Measurements from ENCODE around the gene FBH1. TPM values are rescaled to one million over a fixed set of nuclear protein-coding genes. Genes with fewer than 3 reads are reported as not detected.
"Not testable (repeated sequence)": the region's sequence is repeated elsewhere in the genome, so short reads cannot be mapped to it uniquely, and the experiment has no call there.

The FBH1 gene
- total RNA-seq (2014; rRNA removed; shearing (Covaris generic)) = 32.3 and 51.9 TPM in 2 replicates

DNA sequence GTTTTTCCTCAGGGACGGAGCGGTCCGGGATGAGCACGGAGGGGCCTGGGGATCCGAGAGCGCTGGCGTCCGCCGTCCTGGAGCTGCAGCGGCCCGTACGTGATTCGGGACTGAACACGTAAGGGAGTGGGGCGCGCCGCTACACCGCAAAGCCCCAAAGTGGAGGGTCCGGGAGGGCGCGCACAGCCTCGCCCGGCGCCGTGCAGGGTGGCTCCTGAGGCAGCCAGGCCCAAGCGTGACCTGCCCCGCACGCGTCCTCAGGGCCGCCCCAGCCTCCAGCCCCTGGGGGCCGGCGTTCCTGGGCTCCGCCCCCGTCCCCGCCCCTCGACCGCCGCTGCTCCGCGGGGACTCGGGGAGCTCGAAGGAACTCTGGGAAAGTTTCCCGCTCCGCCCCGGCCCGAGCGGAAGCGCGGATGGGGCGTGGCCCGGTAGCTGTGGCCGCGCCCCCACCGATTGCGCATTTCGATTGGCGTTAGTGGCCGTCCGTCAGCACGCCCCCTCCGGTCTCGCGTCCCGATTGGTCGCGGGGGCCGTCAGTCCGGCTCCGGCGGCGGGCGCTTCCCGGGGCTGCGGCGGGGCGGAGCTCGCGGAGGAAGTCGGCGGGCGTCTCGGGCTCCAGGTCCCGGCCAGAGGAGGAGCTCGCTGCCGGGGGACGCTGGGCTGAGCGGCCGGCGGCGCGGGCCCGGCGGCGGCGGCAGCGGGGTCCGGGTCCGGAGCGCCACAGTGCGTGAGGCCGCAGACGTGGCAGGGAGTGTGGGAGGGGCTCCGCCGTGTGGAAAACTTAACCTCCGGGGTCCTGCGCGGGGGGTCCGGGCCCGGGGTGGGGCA, at the start of gene FBH1, which contains the start of gene ANKRD16:
Gene FBH1 (plus strand): TSS at position 620 of the 828 bp plus-strand sequence. CDS start 103 bp downstream, at position 723.
Gene ANKRD16 (minus strand): TSS at position 270 of the 828 bp plus-strand sequence. CDS start 539 bp downstream, outside the sequence.
- DNase-seq (ENCODE audit: low read depth) = peak; percentile 89

DNA sequence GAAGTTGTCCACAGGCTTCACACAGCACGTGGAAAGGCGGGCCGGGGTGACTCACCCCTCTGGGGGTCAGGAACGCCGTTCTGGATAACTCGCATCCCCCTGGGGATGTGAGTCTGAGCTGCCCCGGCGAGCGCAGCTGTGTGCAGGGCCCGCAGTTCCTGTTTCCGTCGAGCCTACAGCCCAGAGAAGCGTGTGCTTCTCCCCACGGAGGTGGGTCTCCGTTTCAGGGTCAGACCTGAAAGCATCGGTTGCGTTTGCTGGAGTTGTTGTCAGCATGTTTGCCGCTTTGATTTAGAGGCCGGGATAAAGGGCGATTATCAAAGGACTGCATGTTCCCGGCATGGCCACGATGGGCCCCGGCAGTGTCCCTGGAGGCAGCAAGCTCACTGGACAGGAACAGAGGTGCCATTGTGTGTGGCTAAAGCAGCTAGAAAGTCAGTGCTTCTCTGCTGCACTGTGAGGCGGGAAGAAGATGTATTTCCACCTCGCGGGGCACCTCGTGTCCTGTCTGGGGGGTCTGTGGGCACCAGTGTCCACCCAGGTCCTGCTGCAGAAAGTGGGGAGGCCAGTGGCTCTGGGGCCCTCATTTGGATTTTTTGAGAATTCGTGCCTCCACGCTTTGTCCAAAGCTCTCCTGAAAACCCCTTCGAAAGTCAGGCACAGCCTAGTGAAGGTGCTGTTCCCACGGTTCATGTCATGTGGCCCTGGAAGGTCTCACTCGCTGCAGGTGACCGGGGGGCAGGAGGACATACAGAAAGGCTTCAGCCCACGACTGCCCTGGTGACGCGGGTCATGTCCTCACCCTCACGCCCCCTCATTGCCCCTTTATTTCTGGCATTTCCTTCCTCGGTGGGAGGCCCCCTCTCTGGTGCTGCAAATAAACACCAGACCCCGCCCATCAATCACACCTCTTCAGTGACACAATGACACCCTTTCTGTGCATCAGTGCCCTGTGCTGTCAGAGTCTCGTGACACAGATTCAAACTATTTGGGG, 49.4 kb upstream of the FBH1 start:
- no peak for DNase-seq (ENCODE audit: low read depth)

DNA sequence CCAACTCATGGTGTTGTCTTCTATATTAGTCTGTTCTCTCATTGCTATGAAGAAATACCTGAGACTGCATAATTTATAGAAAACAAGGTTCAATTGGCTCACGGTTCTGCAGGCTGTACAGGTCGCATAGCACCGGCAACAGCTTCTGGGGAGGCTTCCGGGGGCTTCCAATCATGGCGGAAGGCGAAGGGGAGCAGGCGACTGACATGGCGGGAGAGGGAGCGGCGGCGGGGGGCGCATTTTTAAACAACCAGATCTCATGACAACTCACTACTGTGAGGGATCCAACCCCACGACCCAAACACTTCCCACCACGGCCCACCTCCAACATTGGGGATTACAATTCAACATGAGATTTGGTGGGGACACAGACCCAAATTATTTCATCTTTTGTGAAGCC, 48.1 kb upstream of the FBH1 start:
- no peak for DNase-seq (ENCODE audit: low read depth)

DNA sequence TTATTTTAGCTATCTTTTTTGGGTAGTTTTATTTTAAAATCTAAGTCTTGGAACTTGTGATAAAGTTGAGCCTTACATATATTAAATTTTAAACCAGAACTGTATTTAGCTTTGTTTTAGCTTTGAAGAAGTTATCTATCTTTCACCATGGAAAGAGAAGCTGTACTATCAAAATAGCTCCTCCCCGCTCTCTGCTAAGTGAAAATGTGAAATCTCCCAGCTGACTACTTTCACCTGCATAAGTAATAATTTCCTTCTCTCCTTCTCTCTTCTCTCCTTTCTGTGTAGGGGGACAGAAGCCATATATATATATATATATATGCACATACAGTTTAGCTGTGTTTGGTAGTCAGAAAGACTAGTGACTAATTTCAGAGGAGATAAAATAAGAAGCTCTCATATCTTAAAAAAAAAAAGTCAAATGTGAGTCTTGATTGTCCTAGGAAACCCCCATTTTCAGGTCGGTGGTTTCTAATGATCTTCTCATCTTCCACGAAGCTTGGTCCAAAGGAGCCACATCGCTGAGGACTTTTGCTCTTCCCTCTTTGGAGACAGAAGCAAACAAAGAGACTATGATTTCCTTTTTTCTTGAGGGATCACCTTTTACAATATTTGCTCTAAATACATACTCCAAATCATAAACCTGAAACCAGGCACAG, 46.2 kb upstream of the FBH1 start:
- DNase-seq (ENCODE audit: low read depth) = no peak

DNA sequence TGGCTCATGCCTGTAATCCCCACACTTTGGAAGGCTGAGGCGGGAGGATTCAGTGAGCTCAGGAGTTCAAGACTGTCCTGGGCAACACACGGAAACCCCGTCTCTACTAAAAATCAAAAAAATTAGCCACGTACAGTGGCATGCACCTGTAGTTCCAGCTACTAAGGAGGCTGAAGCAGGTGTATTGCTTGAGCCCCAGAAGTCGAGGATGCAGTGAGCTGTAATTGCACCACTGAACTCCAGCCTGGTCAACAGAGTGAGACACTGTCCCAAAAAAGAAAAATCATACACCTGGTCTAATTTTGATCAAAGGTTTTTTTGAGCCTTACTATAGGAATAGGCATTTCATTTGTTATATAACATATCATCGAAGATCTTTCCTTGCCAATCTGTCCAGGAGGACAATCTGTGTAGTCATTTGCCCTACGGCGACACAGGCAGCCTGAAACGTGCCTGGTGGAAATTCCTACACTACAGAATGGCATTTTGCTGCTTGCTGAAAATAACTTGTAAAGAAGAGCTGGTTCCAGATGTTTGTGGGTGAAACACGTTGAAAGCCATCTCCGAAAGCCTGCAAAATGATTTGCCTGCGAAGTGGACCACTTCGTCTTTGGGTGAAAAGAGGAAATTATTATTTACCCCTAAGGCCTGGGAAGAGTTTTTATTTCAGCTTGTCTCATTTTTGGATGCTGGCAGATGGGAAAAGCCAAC, 45.5 kb upstream of the FBH1 start:
- DNase-seq (ENCODE audit: low read depth) = no peak

DNA sequence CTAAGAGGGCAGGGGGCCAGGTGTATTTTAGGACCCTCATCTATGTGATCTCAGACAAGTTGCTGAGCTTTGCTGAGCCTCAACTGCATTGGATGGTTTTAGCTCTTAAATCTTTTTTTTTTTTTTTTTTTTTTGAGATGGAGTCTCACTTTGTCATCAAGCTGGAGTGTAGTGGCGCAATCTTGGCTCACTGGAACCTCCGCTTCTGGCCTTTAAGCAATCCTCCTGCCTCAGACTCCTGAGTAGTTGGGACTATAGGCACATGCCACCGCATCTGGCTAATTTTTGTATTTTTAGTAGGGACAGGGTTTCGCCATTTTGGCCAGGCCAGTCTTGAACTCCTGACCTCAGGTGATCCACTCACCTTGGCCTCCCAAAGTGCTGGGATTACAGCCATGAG, 43.4 kb upstream of the FBH1 start:
- not testable (repeated sequence) for DNase-seq (ENCODE audit: low read depth)

DNA sequence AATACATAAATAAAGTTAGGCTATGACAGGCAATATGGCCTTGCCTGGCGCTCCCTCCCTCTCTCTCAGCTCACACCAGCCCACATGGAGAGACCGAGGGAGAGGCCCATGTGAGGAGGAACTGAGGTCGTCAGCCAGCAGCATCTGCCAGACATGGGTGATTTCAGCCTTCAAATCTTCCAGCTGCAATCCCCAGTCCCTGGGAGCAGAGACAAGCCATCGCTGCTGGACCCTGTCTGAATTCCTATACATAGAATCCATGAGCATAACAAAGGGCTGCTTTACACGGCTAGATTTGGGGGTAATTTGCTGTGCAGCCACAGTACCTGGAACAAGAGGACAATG, 35.9 kb upstream of the FBH1 start:
- no peak for DNase-seq (ENCODE audit: low read depth)

DNA sequence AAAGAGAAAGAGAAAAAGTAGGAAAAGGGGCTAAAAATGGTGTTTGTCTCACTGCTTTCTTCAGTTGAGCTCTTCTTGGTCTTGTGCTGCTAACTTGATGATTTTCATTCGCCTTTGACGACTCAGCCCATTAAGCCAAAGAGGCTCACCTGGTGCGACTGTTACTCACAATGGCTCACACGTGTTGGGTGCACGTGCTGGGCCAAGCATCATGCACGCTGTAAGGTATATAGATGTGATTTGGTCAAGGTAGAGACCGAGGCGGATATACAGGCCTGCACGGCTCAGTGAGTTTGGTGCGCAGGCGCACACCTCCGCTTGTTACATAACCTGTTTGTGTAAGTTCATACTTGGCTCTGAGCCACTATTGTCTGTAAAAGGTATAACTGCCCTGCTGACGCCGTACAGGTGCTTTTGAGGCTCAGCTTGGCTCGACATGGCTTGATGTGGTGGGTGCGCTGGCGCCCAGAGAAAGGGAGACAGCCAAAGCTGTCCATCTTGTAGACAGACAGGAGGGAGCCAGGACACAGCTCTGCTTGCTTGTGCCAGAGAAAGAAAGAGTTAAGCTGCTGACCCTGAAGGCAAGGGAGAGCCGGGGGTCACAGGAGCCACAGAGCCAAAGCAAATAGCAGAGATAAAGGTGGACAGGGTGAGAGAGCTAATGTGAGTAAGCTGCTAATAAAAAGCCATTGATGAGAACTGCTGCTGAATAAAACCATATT, 33.9 kb upstream of the FBH1 start:
- no peak for DNase-seq (ENCODE audit: low read depth)

DNA sequence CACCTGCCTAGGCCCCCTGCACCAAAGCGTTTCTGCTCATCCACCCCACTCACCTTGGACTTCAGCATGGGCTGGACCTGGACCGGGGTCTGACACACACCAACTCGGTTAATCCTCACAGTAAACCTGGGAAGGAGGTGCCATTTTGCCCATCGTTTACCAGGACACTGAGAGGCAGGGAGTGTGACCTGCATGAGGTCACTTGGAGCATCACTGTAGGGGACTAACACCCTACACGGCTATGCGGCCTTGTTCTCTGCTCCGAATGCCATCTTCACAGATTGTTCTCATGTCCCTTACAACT, 33.4 kb upstream of the FBH1 start:
- DNase-seq (ENCODE audit: low read depth) = no peak

DNA sequence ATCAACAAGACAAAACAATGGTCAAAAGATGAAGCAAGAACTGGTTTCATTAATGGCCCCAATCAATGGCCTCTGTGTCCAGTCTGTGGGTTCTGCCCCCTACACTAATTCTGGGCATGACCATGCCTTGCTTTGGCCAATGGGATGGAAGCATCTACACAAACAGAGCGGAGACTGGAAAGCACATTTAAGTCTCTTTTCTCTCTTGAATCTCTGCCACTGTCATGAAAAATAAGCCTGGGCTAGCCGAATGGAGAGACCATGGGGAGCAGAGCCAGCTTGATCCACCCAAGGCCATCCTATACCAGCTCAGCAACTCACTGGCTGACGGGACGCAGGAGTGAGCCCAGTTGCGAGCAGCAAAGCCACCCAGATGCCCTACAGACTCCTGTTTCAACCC, 31.2 kb upstream of the FBH1 start:
- no peak for DNase-seq (ENCODE audit: low read depth)

DNA sequence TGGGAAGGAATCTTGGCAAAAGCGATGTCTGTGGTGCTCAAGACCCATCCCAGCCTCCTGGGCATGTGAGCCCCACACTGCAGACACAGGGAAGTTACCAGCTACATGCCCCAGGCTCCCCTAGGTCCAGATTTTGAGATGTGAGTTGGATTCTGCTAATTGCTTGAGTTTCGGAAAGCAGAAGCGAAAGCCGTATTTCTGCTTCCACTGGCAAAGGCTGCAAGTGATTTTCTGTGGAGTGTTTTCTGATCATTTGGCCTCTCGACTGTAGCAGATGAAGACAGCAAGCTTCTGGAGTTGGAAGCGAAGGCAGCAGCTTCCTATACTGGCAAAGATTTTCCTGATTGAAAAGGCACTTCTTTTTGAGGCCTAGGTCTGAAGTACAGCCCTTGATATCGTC, 30.0 kb upstream of the FBH1 start:
- DNase-seq (ENCODE audit: low read depth) = no peak

DNA sequence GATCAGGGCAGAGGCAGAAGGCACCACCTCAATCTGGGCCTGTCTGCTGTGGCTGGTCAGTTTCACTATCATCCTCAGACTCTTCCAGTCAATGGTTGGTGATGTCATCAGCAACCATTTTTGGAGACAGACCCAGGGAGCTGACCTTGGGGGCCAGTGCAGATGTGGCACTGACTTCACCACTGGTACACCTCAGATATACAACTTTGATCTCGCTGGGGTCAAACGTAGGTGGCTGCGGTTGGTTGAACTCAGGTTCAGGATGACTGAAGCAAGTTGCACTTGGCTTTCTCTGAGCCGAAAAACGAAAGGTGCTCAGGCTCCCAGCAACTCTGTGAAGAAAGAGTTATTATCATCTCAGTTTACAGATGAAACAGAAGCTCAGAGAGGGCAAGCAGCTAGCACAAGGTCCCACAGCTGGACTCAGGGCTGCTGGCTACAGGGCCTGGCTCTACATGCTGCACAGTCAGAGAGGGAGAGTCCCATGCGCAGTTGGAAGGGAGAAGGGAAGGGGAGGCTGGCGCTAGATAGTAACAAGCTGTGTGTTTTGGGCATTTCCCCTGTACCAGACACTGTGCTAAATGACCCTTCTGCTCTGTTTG, 27.6 kb upstream of the FBH1 start:
- peak; percentile 3 for DNase-seq (ENCODE audit: low read depth)

DNA sequence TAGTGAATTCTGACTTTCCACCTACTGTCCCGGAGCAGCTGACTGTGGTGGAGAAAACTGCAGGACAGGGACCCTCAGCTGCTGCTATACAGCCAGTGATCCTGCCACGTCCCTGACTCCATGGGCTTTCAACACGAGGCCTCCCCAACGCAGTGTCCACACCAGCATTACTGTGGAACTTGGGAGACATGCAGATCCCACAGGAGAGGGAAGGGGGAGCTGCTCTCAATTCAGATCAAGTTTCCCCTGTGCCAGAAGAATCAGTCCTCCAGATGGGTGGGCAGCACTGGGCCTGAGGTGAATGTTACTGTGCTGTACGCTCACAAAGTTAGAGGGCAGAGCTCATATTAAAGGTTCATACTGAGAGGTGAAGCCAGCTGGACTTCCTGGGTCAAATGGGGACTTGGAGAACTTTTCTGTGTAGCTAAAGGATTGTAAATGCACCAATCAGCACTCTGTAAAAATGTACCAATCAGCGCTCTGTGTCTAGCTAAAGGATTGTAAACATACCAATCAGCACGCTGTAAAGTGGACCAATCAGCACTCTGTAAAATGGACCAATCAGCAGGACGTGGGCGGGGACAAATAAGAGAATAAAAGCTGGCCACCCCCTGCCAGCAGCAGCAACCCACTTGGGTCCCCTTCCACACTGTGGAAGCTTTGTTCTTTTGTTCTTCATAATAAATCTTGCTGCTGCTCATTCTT, 26.9 kb upstream of the FBH1 start:
- not testable (repeated sequence) for DNase-seq (ENCODE audit: low read depth)

DNA sequence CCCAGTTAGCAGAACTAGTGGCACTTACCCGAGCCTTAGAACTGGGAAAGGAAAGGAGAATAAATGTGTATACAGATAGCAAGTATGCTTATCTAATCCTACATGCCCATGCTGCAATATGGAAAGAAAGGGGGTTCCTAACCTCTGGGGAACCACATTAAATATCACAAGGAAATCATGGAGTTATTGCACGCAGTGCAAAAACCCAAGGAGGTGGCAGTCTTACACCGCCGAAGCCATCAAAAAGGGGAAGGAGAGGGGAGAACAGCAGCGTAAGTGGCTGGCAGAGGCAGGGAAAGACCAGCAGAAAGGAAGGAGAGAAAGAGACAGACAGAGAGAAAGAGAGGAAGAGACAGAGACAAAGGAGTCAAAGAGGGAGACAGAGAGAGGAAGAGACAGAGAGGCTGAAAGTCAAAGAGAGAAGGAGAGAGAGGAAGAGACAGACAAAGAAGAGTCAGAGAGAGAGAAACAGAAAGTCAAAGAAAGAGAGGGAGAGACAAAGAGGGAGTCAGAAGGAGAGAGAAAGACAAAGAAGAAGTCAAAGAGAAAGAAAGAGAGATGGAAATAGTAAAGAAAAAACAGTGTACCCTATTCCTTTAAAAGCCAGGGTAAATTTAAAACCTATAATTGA, 23.5 kb upstream of the FBH1 start:
- DNase-seq (ENCODE audit: low read depth) = not testable (repeated sequence)

DNA sequence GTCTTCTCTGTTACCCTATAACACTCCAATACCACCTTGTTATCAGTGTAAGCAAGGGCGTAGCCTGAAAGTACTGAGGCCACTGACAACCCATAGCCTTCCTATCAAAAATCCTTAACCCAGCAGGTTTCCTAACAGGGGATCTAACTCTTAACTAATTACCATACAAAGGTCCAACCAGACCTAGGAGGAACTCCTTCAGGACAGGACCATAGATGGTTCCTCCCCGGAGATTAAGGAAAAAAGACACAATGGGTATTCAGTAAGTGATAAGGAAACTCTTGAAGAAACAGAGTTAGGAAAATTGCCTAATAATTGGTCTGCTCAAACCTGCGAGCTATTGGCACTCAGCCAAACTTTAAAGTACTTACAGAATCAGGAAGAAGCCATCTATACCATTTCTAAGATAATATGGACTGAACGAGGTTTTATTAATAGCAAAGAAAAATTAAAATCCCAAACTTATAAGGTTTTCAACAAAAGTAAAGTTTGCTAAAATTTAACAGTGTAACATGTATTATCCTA, 22.9 kb upstream of the FBH1 start:
- DNase-seq (ENCODE audit: low read depth) = not testable (repeated sequence)

DNA sequence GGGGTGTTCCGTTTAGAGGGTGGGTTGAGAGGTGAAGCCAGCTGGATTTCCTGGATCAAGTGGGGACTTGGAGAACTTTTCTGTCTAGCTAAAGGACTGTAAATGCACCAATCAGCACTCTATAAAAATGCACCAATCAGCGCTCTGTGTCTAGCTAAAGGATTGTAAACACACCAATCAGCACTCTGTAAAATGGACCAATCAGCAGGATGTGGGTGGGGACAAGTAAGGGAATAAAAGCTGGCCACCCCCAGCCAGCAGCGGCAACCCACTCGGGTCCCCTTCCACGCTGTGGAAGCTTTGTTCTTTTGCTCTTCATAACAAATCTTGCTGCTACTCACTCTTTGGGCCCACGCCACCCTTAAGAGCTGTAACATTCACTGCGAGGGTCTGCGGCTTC, 21.7 kb upstream of the FBH1 start:
- DNase-seq (ENCODE audit: low read depth) = not testable (repeated sequence)

DNA sequence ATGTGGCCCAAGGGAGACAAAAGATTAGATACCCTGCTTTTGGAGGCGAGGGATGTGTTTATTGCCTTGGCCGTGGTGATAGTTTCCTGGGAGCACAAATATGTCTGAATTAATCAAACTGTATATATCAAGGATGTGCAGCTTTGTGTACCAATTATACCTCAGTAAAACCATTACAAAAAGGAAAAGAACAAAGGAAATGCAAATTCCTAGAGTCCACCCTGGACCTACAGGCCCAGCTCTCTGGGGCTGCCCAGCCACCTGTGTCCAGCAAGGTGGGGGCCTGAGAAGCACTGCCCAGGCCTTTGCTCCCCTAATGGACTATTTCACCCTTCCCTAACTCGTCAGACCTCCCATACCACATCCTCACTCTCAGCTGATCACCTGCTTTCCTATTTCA, 20.9 kb upstream of the FBH1 start:
- DNase-seq (ENCODE audit: low read depth) = no peak

DNA sequence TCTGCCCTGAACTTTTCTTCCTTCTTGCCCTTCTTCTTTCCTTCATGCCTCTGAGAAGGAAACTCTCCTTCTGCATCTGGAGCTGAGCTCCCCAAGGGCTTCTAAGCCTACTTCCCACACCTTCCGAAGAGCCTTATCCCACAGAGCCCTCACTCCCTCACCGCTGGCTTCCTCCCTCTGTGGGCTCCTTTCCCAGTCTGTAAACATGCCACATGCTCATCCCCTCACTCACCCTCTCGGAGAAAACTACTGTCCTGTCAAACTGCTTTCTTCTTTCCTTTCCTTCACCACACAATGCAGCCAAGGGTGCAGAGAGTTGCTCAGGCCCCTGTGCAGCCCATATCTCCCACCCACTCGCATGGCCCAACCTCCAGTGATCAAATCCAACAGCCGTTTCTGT, 18.4 kb upstream of the FBH1 start:
- no peak for DNase-seq (ENCODE audit: low read depth)

DNA sequence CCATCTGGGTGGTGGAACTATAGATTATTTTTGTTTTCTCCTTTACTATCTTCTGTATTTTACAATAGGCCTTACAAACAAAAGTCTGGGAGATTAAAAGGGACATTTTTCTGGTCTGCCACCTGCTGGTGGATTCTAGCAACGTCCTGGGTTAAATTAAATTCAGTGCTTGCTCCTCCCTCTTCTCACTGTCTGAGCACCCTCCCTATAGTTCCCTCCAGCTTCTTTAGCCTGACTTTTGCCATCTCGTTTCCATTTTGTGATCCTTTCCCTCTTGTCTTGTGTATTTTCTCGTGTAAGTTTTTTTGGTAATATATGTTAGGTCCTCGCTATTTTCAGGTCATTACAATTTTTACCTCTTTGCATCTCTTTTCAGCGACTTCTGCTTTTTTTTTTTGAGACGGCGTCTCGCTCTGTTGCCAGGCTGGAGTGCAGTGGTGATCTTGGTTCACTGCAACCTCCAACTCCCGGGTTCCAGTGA, 16.5 kb upstream of the FBH1 start:
- DNase-seq (ENCODE audit: low read depth) = peak; percentile 52

Data from M059J (cell line).